Measurements from ENCODE around the gene CERCAM.

Gene CERCAM

DNA sequence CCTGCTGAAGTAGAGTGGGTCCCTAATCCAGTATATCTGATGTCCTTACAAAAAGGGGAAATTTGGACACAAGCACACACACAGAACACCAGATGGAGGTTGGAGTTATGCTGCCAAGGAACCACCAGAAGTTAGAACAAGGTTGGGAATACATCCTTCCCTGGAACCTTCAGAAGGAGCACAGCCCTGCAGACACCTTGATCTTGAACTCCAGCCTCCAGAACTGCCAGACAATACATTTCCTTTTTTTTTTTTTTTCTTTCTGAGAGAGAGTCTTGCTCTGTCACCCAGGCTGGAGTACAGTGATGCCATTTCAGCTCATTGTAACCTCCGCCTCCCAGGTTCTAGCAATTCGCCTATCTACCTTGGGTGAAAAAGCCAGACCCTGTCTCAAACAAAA lies 28.1 kb downstream of the CERCAM start:
- ChIA-PET POLR2A (no interaction called here), CTCF (interaction anchor here (2.8 to 4.0 kb wide), 2 partner anchors 10 to 28 kb away, joined by 16 to 22 read pairs; partner anchors contain the start of gene CERCAM)
- DNase-seq (ENCODE audit: extremely low spot score), result no peak

GRCh38 chr9:128454991-128455390 lies 34.3 kb downstream of the CERCAM start:
- ChIA-PET POLR2A (no interaction called here), CTCF (interaction anchor here (1.2 to 1.8 kb wide), 3 partner anchors 9 to 34 kb away, joined by 3 to 6 read pairs (median 4); partner anchors contain the start of gene CERCAM)
- DNase-seq (ENCODE audit: extremely low spot score), result no peak
- TF ChIP-seq, protein P1, sequence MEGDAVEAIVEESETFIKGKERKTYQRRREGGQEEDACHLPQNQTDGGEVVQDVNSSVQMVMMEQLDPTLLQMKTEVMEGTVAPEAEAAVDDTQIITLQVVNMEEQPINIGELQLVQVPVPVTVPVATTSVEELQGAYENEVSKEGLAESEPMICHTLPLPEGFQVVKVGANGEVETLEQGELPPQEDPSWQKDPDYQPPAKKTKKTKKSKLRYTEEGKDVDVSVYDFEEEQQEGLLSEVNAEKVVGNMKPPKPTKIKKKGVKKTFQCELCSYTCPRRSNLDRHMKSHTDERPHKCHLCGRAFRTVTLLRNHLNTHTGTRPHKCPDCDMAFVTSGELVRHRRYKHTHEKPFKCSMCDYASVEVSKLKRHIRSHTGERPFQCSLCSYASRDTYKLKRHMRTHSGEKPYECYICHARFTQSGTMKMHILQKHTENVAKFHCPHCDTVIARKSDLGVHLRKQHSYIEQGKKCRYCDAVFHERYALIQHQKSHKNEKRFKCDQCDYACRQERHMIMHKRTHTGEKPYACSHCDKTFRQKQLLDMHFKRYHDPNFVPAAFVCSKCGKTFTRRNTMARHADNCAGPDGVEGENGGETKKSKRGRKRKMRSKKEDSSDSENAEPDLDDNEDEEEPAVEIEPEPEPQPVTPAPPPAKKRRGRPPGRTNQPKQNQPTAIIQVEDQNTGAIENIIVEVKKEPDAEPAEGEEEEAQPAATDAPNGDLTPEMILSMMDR (IDR thresholded peaks at IDR 0.05; ENCODE audit: control extremely low read depth, extremely low read depth, low read depth, missing control alignments), result no peak

More for the DNA sequence above, 28.1 kb downstream of the CERCAM start:
- TF ChIP-seq, protein P1 (IDR thresholded peaks at IDR 0.05; ENCODE audit: control extremely low read depth, extremely low read depth, low read depth, missing control alignments), result no peak

- peak; percentile 100 for DNase-seq (ENCODE audit: extremely low spot score)
- POLR2A ChIA-PET, result no interaction called here
- TF ChIP-seq, protein P1 (IDR thresholded peaks at IDR 0.05; ENCODE audit: control extremely low read depth, extremely low read depth, low read depth, missing control alignments), result no peak
- CTCF ChIA-PET, result interaction anchor here (1.0 to 1.8 kb wide), 3 partner anchors 10 to 35 kb away, joined by 3 to 6 read pairs (median 3); partner anchors contain the start of gene CERCAM
Observed at GRCh38 chr9:128455849-128456612, 35.4 kb downstream of the CERCAM start, which contains the start of gene ODF2. Gene ODF2, plus strand, starts transcription at chr9:128456006. Its CDS starts 86 bp downstream, at chr9:128456092.

- ChIA-PET POLR2A (no interaction called here), CTCF (interaction anchor here (0.9 to 1.9 kb wide), 2 partner anchors 12 to 36 kb away, joined by 3 to 4 read pairs; partner anchors contain the start of gene CERCAM)
- DNase-seq (ENCODE audit: extremely low spot score), result peak; percentile 94
Observed at GRCh38 chr9:128456613-128457061, 36.0 kb downstream of the CERCAM start.

DNA sequence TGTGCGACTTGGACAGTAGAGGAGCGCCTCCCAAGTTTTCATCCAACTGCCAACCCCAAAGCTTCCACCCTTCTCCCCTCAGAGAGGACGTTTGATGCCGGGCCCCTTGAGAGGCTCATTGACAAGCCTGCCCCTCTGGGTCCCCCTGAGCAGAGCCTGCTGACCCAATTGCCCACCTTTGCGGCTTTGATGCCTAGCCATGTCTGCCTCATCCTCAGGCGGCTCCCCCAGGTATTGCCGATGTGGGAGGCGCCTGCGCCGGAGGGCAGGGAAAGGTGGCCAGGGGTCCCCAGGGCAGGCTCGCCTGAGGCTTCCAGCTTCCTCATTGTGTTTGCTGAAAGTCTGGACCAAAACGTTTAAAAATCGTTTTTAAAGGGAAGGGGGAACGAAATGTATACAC lies 36.5 kb downstream of the CERCAM start:
- ChIA-PET POLR2A (no interaction called here), CTCF (interaction anchor here (0.9 to 1.9 kb wide), 2 partner anchors 12 to 37 kb away, joined by 3 to 4 read pairs; partner anchors contain the start of gene CERCAM)
- DNase-seq (ENCODE audit: extremely low spot score), result no peak
- TF ChIP-seq, protein P1 (IDR thresholded peaks at IDR 0.05; ENCODE audit: control extremely low read depth, extremely low read depth, low read depth, missing control alignments), result no peak

More at GRCh38 chr9:128456613-128457061, 36.0 kb downstream of the CERCAM start:
- TF ChIP-seq, protein P1 (IDR thresholded peaks at IDR 0.05; ENCODE audit: control extremely low read depth, extremely low read depth, low read depth, missing control alignments), result no peak

DNA sequence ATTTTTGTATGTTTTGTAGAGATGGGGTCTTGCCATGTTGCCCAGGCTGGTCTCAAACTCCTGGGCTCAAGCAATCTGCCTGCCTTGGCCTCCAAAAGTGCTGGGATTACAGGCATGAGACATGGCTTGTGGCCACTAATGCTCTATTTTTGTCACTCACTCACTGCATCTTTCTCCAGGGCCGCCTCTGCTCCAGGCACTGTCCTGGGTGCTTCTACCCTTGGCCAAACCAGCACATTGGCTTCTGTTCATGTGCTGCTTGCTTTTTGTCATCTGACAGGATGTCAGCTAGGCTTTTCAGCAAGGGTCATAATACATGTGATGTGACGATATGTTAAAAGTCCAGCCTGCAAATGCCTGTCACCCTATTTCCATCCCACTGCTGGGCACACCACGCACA lies 38.4 kb downstream of the CERCAM start:
- POLR2A ChIA-PET, result no interaction called here

More for the DNA sequence above, 38.4 kb downstream of the CERCAM start:
- TF ChIP-seq, protein P1 (IDR thresholded peaks at IDR 0.05; ENCODE audit: control extremely low read depth, extremely low read depth, low read depth, missing control alignments), result no peak
- no peak for DNase-seq (ENCODE audit: extremely low spot score)
- CTCF ChIA-PET, result no interaction called here
